Measurements from ENCODE around the gene ARL5C.
"Not testable (repeated sequence)": the region's sequence is repeated elsewhere in the genome, so short reads cannot be mapped to it uniquely, and the experiment has no call there.

The ARL5C gene

GRCh38 chr17:39194089-39194984 lies 28.4 kb upstream of the ARL5C start:
- DNase-seq (ENCODE audit: low read depth): no peak

DNA sequence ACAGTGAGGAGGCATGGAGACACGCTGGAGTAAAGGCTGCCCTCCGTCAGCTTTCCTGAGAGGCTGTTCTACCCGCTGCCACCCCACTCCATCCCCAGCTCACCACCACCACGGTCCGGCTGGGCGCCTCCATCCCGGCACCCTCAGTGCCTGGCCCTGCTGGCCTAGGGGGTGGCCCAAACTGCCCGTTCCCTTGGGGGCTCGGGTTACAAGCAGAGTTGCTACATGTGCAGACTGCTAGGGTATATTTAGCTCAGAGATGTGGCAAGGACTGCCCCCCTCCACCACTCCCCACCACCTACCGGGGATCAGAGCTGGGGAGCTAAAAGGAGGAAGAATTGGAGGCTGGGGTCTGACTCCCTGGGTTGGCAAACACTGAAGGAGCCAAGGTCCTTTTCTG lies 27.4 kb upstream of the ARL5C start:
- DNase-seq (ENCODE audit: low read depth): no peak

- no peak for DNase-seq (ENCODE audit: low read depth)
Measured at GRCh38 chr17:39192901-39193300, 26.9 kb upstream of the ARL5C start.

DNA sequence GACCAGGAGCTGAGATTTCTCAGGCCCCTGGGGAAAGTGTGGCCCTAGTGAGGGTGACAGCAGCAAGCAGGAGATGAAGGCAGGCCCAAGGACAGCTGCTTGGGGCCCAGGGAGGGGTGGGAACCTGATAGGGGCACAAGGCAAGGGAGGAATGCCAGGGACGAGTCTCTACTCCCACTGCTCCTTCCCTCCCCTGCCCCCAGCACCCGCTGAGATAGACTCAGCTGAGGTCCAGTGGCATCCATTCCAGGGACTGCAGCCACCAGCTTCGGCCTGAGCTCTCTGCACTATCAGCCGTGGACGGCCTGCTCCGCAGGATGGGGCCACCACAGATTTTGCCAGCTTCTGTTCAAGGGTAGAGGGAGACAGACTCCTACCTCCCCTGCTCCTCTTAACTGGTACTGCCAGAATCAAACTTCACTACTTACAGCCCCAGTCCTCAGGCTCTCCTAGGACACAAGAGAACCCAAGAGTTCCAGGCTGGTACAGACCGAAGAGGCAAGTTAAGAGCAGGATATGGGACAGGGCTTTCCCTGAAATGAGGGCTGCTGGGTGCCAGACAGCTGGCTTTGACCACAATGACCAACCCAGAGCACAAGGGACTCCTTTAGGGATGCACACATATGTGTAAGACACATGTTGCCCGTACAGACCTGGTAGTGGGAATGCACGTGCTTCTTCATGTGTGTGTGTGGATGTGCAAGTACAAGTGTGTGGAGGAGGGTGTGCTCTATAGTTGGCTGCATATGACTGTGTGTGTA lies 26.0 kb upstream of the ARL5C start:
- no peak for DNase-seq (ENCODE audit: low read depth)

GRCh38 chr17:39187152-39187830 lies 21.3 kb upstream of the ARL5C start:
- DNase-seq (ENCODE audit: low read depth): no peak

DNA sequence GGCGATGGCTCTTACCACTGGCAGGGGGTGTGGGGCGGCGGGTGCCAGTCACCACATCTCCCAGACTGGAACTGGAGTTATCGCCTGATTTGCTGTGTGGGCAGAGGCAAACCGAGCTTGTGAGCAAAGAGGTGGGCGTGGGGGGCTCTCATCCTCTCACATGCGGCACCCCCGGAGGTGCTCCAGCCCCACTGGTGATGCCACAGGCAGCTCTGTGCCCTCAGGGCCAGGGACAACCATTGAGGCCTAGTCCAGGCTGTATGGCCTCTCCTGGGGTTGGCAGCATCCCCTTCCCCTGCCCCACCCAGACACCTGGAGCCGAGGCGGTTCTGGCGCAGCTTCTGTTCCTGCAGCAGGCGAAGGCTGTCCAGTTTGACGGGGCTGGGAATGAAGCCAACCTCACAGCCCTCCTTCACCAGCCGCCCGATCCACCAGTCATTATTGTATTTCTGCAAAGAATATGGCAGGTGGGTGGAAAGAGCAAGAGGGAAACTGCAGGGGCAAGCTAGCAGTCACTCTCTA lies 20.6 kb upstream of the ARL5C start:
- DNase-seq (ENCODE audit: low read depth): no peak

- no peak for DNase-seq (ENCODE audit: low read depth)
Measured at GRCh38 chr17:39183720-39184119, 17.8 kb upstream of the ARL5C start.

DNA sequence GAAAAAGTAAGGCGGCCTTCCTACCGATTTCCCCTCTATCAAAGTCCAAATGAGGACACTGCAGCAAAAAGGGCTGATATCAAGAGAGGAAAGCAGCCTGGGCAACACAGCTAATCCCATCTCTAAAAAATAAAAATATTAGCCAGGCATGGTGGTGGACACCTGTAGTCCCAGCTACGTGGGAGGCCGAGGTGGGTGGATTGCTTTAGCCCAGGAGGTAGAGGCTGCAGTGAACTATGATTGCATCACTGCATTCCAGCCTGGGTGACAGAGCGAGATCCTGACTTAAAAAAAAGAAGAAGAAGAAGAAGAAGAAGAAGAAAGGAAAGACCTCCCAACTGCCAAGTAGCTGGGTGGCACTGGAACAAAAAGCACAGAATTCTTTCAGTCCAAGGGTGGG lies 17.1 kb upstream of the ARL5C start:
- DNase-seq (ENCODE audit: low read depth): no peak

DNA sequence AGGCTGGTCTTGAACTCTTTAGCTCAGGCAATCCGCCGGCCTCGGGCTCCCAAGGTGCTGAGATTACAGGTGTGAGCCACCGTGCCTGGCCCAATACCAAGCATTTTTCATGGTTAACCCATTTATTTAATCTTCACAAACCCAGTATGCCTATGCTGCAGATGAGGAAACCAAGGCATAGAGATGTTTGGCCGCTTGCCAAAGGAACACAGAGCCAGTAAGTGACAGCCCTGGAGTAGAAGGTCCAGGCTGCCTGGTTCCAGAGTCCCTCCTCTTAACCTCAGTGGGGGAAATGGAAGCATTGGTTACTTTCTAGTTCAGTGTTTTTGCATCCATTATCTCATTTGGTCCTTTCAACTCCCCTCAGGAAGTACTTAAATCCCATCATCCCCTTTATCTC lies 15.3 kb upstream of the ARL5C start:
- no peak for DNase-seq (ENCODE audit: low read depth)

- DNase-seq (ENCODE audit: low read depth): no peak
Measured at GRCh38 chr17:39178536-39178935, 12.6 kb upstream of the ARL5C start.

DNA sequence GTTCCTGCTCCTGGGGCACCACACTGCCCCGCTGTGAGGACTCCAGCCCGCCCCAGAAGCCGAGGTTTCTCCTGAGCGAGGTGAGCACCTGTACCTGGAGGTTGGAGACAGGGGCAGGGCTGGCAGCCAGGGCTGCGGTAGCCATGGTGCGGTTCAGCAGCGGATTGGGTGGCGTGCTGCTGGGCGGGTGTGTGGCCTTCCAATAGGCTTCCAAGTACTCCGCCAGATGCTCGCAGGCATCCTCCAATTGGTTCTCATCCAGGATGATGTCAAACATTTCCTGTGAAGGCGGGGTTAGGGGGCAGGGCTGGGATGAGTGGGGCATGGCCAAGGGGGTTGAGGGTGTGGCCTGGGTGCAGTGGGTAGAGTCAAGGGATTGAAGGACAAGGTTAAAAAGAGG lies 11.3 kb upstream of the ARL5C start:
- DNase-seq (ENCODE audit: low read depth): no peak

DNA sequence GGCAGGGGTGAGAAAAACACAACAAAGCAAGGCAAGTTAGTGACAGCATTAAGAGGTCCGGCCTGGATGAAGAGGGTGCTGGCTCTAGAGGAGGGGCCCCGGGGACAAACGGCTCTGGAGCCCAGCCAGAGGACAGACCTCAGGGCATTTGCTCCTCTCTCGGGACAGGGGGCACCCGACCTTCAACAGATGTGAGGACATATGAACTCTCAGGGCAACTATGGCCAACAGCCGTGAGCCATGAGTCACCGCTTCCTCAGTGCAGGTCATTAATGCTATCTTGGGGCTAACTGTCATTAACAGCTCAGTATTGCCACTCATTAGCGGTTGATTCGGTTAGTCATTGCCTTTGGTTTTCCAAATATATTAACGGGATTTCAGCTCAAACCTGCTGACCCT lies 9.7 kb upstream of the ARL5C start:
- DNase-seq (ENCODE audit: low read depth): no peak

DNA sequence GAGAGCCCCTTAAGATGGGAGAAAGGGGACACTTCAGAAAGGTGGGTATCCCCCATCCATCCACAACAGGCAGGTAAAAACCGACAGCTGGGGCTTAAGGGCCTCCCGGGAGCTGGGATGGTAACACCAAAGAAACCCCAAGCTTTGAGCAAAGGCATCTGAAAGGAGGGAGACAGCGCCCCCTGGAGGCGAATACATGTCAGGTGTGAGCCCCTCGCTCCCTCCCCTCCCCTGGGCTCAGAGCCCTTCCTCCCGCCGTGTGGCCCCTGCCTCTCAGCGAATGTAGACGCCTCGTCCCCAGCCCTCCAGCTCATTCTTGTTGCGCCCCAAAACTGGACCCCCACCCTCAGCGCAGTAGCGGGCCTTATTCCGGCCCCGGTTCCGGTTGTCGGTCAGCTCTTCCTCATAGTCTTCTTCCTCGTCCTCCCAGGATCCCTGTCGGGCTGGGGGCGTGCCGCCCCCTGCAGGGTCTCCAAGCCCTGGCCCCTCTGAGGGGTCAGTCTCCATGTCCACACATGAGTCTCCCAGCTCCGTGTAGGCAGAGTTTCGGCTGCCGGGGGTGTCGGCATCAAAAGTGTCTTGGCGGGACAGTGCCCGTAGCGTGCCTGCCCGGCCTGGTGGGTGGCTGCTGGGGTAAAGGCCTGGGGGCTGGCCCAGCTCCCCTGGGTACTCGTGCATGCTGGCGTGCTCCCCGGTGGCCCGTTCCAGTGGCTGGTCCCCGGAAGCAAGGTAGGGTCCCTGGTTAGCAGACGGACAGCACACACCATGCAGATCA lies 9.1 kb upstream of the ARL5C start:
- DNase-seq (ENCODE audit: low read depth): peak; percentile 52

- no peak for DNase-seq (ENCODE audit: low read depth)
Measured at GRCh38 chr17:39173526-39174274, 7.7 kb upstream of the ARL5C start.

GRCh38 chr17:39173080-39173479 lies 7.1 kb upstream of the ARL5C start:
- no peak for DNase-seq (ENCODE audit: low read depth)

GRCh38 chr17:39171933-39172332 lies 6.0 kb upstream of the ARL5C start:
- no peak for DNase-seq (ENCODE audit: low read depth)

DNA sequence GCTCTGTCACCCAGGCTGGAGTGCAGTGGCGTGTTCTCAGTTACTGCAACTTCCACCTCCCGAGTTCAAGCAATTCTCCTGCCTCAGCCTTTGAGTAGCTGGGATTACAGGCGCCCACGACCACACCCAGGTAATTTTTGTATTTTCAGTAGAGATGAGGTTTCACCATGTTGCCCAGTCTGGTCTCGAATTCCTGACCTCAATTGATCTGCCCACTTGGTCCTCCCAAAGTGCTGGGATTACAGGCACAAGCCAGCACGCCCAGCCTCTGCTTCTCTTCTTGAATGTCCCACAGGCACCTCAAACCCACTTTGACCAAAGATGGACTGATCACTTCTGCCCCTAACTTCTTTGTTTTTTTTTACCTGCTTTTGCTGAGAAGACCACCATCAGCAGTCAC lies 4.6 kb upstream of the ARL5C start:
- no peak for DNase-seq (ENCODE audit: low read depth)

GRCh38 chr17:39170109-39170508 lies 4.1 kb upstream of the ARL5C start:
- DNase-seq (ENCODE audit: low read depth): no peak

GRCh38 chr17:39169518-39169917 lies 3.6 kb upstream of the ARL5C start:
- DNase-seq (ENCODE audit: low read depth): no peak

DNA sequence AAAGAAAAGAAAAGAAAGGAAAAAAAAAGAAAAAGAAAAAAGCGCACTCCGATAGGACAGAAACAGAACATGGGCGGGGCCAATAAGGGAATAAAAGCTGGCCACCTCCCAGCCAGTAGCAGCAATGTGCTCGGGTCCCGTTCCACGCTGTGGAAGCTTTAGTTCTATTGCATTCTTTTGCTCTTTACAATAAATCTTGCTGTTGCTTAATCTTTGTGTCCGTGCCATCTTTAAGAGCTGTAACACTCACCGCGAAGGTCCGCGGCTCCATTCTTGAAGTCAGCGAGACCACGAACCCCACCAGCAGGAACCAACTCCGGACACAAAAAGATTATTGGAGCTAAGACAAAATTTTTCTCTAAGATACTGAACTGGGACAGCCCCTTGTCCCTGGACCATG lies 3.1 kb upstream of the ARL5C start:
- DNase-seq (ENCODE audit: low read depth): no peak

GRCh38 chr17:39168503-39168902 lies 2.5 kb upstream of the ARL5C start:
- DNase-seq (ENCODE audit: low read depth): not testable (repeated sequence)

Data from activated T-helper 1 cell treated with Interleukin-2 at 50 U/mL for 16 hours (primary cell).